Measurements from ENCODE around the gene ABI3BP. TPM values are rescaled to one million over a fixed set of nuclear protein-coding genes. Genes with fewer than 3 reads are reported as not detected.

Gene ABI3BP
- total RNA-seq, 1 experiment from 2014 or later, result 1.7 TPM

GRCh38 chr3:100780071-100780622 is 213.1 kb downstream of the ABI3BP start:
- DNase-seq (ENCODE audit: extremely low read depth, low read depth), result no peak

GRCh38 chr3:100779480-100779879 is 213.7 kb downstream of the ABI3BP start:
- no peak for DNase-seq (ENCODE audit: extremely low read depth, low read depth)

GRCh38 chr3:100777271-100777670 is 215.9 kb downstream of the ABI3BP start:
- DNase-seq (ENCODE audit: extremely low read depth, low read depth), result no peak

- DNase-seq (ENCODE audit: extremely low read depth, low read depth), result no peak
Measured at GRCh38 chr3:100776746-100777145, 216.5 kb downstream of the ABI3BP start.

GRCh38 chr3:100776097-100776729 is 217.0 kb downstream of the ABI3BP start:
- no peak for DNase-seq (ENCODE audit: extremely low read depth, low read depth)

- no peak for DNase-seq (ENCODE audit: extremely low read depth, low read depth)
Measured at GRCh38 chr3:100775669-100776068, 217.6 kb downstream of the ABI3BP start.

- no peak for DNase-seq (ENCODE audit: extremely low read depth, low read depth)
Measured at GRCh38 chr3:100775226-100775625, 218.0 kb downstream of the ABI3BP start.

- no peak for DNase-seq (ENCODE audit: extremely low read depth, low read depth)
Measured at GRCh38 chr3:100769693-100770092, 223.5 kb downstream of the ABI3BP start.

GRCh38 chr3:100766069-100766468 is 227.2 kb downstream of the ABI3BP start:
- no peak for DNase-seq (ENCODE audit: extremely low read depth, low read depth)

- DNase-seq (ENCODE audit: extremely low read depth, low read depth), result no peak
Measured at GRCh38 chr3:100765437-100765975, 227.7 kb downstream of the ABI3BP start.

- no peak for DNase-seq (ENCODE audit: extremely low read depth, low read depth)
Measured at GRCh38 chr3:100761951-100762350, 231.3 kb downstream of the ABI3BP start.

GRCh38 chr3:100761211-100761942 is 231.8 kb downstream of the ABI3BP start:
- no peak for DNase-seq (ENCODE audit: extremely low read depth, low read depth)

GRCh38 chr3:100760377-100760776 is 232.8 kb downstream of the ABI3BP start:
- DNase-seq (ENCODE audit: extremely low read depth, low read depth), result no peak

GRCh38 chr3:100759950-100760349 is 233.3 kb downstream of the ABI3BP start:
- no peak for DNase-seq (ENCODE audit: extremely low read depth, low read depth)

- DNase-seq (ENCODE audit: extremely low read depth, low read depth), result no peak
Measured at GRCh38 chr3:100759159-100759558, 234.1 kb downstream of the ABI3BP start.

GRCh38 chr3:100756441-100756840 is 236.8 kb downstream of the ABI3BP start:
- no peak for DNase-seq (ENCODE audit: extremely low read depth, low read depth)

GRCh38 chr3:100754563-100755334 is 238.5 kb downstream of the ABI3BP start:
- no peak for DNase-seq (ENCODE audit: extremely low read depth, low read depth)

GRCh38 chr3:100753846-100754245 is 239.4 kb downstream of the ABI3BP start:
- DNase-seq (ENCODE audit: extremely low read depth, low read depth), result no peak

- no peak for DNase-seq (ENCODE audit: extremely low read depth, low read depth)
Measured at GRCh38 chr3:100748967-100749366, 244.3 kb downstream of the ABI3BP start.

- no peak for DNase-seq (ENCODE audit: extremely low read depth, low read depth)
Measured at GRCh38 chr3:100748220-100748619, 245.0 kb downstream of the ABI3BP start.

- DNase-seq (ENCODE audit: extremely low read depth, low read depth), result no peak
Measured at GRCh38 chr3:100746092-100746491, 247.1 kb downstream of the ABI3BP start.

Measured in NCI-H460 (cell line).